PFSK-1 (cell line): ENCODE data around the gene FOXD1.

Experiments
- POLR2AphosphoS5 ChIP-seq: IDR thresholded peaks from 2 replicates; pipeline ENCODE4 v1.6.1; 2012; ENCODE audit warnings: low read depth, mild to moderate bottlenecking, control low read depth, low read length, moderate library complexity
- TAF1 ChIP-seq: IDR thresholded peaks from 2 replicates; pipeline ENCODE4 v1.6.1; 2012; ENCODE audit warnings: low read length, control low read depth, borderline replicate concordance; ENCODE audit not compliant: insufficient read depth
- TF ChIP-seq, protein P1 (sequence below), 2 experiments: IDR thresholded peaks; 2 replicates each; pipeline versions ENCODE4 v1.6.1 to v1.8.0; 2011 to 2012; ENCODE audit warnings: low read depth in 2 of 2, low read length in 2 of 2, control low read depth in 1 of 2, inconsistent platforms in 1 of 2, mild to moderate bottlenecking in 1 of 2, moderate library complexity in 1 of 2; ENCODE audit not compliant: insufficient read depth in 1 of 2

DNA sequence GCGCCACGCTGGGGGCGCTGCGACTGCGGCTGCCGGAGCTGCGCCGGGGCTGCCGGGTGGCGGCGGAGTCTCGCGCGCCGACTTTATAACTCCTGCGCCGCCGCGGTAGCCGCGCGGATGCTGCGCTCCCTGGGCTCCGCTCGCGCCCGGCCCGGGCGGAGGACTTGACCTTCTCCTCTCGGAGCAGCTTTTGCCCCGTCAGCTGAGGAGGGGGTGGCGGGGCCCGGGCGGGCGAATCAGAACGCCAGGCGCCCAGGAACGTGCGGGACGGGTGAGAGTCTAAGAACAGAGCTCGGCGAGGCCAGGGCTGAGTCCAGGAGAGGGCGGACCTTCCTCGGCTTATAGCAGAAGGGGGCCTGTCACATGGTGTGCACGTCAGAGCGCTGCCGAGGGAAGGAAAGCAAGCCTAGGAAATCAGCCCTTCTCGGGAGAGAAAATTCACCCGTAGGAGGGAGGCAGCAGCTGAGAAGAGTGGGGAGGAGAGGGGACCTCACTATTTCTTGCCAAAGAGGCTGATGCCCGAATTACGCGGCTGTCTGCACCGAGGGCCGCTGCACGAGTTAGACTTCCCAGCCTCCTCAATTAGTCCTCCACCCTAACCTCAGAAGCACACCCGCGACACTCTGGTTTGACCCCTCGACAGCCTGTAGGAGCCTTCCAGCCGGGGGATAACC lies at the start of gene FOXD1:
- TF ChIP-seq, protein P1, sequence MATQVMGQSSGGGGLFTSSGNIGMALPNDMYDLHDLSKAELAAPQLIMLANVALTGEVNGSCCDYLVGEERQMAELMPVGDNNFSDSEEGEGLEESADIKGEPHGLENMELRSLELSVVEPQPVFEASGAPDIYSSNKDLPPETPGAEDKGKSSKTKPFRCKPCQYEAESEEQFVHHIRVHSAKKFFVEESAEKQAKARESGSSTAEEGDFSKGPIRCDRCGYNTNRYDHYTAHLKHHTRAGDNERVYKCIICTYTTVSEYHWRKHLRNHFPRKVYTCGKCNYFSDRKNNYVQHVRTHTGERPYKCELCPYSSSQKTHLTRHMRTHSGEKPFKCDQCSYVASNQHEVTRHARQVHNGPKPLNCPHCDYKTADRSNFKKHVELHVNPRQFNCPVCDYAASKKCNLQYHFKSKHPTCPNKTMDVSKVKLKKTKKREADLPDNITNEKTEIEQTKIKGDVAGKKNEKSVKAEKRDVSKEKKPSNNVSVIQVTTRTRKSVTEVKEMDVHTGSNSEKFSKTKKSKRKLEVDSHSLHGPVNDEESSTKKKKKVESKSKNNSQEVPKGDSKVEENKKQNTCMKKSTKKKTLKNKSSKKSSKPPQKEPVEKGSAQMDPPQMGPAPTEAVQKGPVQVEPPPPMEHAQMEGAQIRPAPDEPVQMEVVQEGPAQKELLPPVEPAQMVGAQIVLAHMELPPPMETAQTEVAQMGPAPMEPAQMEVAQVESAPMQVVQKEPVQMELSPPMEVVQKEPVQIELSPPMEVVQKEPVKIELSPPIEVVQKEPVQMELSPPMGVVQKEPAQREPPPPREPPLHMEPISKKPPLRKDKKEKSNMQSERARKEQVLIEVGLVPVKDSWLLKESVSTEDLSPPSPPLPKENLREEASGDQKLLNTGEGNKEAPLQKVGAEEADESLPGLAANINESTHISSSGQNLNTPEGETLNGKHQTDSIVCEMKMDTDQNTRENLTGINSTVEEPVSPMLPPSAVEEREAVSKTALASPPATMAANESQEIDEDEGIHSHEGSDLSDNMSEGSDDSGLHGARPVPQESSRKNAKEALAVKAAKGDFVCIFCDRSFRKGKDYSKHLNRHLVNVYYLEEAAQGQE (IDR thresholded peaks at IDR 0.05; ENCODE audit: insufficient read depth in 1 of 2, low read depth in 2 of 2, low read length in 2 of 2): 0 out of 4 replicates have a peak, but pooled peaks of 1 of the 2 experiments have one; percentile 21
- TF ChIP-seq TAF1 (peak; percentile 76; the same call in 1 of the 2 replicates), POLR2AphosphoS5 (peak; percentile 96)
